Esophagus muscularis mucosa (tissue), 4 donors: ENCODE measurements around the gene SKI. TPM values are rescaled to one million over a fixed set of nuclear protein-coding genes. Genes with fewer than 3 reads are reported as not detected.

ENCODE experiments used
- DNase-seq: peaks from one replicate; pipeline ENCODE4 v3.0.0-alpha.2; 2017; ENCODE audit errors: extremely low spot score
- H3K27ac ChIP-seq, 4 donors: fragments of 200-600 bp; sonication (generic); replicated peaks in 1 of 4; 1 replicate in 3 of 4; 2 replicates in 1 of 4; pipeline ENCODE4 v1.5.1; 2016 to 2019; ENCODE audit warnings: mild to moderate bottlenecking in 1 of 4
- H3K27me3 ChIP-seq, 4 donors: fragments of 200-600 bp; sonication (generic); one replicate each; pipeline versions ENCODE4 v1.5.1 to v1.6.0; 2016 to 2019
- H3K36me3 ChIP-seq, 4 donors: fragments of 200-600 bp; sonication (generic); one replicate each; pipeline ENCODE4 v1.5.1; 2016 to 2019
- H3K4me1 ChIP-seq, 4 donors: fragments of 200-600 bp; sonication (generic); one replicate each; pipeline ENCODE4 v1.5.1; 2016 to 2019
- H3K4me3 ChIP-seq, 4 donors: fragments of 200-600 bp; sonication (generic); 1 replicate in 2 of 4; 2 replicates in 2 of 4; pipeline ENCODE4 v1.5.1; 2016 to 2019; ENCODE audit warnings: mild to moderate bottlenecking in 4 of 4, moderate library complexity in 1 of 4
- H3K9me3 ChIP-seq, 4 donors: fragments of 200-600 bp; sonication (generic); 1 replicate in 3 of 4; 2 replicates in 1 of 4; pipeline ENCODE4 v1.5.1; 2016 to 2019
- CTCF ChIP-seq, 3 experiments: fragments of 200-600 bp in 2 of 3; fragments of 450-650 bp in 1 of 3; sonication (generic) in 2 of 3; IDR thresholded peaks; one replicate each; pipeline ENCODE4 v1.5.1; 2017 to 2019; ENCODE audit warnings: antibody characterized with exemption in 3 of 3, mild to moderate bottlenecking in 2 of 3, moderate library complexity in 1 of 3
- EP300 ChIP-seq: sonication (generic); formaldehyde crosslinking; IDR thresholded peaks from one replicate; pipeline ENCODE4 v1.6.1; 2017; ENCODE audit warnings: antibody characterized with exemption
- POLR2A ChIP-seq: fragments of 450-650 bp; IDR thresholded peaks from one replicate; pipeline ENCODE4 v1.6.1; 2017; ENCODE audit warnings: antibody characterized with exemption, moderate library complexity, mild to moderate bottlenecking, low read depth
- POLR2AphosphoS5 ChIP-seq, 2 donors: sonication (generic); formaldehyde crosslinking; IDR thresholded peaks; one replicate each; pipeline ENCODE4 v1.6.1; 2017; ENCODE audit warnings: antibody characterized with exemption in 2 of 2
- WGBS: methylation state at CpG from one replicate; pipeline ENCODE4 v1.1.5; 2018; 5-methylcytosine and 5-hydroxymethylcytosine counted together
- intact Hi-C: fragments of 100-400 bp; cut with DNase I; formaldehyde crosslinking; loops from one replicate; pipeline ENCODE4 v1.15.1; 2023
- total RNA-seq, 4 donors: library from RNA; depleted of rRNA; stranded (reverse); fragments of >200 nt; gene quantifications; one replicate each; pipeline versions ENCODE4 v1.1.0 to v1.2.1, GENCODE V29; 2016

Gene SKI
- total RNA-seq, 4 donors from 2014 or later: 70.1 to 190 (median 124) TPM

GRCh38 chr1:2303781-2304180 is 75.7 kb downstream of the SKI start:
- WGBS: 81% methylated on average over 9 of the region's 26 CpGs
- H3K4me3 ChIP-seq: no peak overlapping the region
- DNase-seq: no peak
- no peaks in the 10 kb centered on the region for H3K9me3 ChIP-seq
- H3K27me3 ChIP-seq: no peaks in the 10 kb centered on the region
- peak overlapping the region; percentile 56 to 84 (median 74) for H3K27ac ChIP-seq
- peaks cover 47 to 78% (median 69%) of the 10 kb centered on the region in 4 donors for H3K4me1 ChIP-seq
- H3K36me3 ChIP-seq: peaks cover 39 to 62% (median 60%) of the 10 kb centered on the region in 4 donors
- TF ChIP-seq CTCF (IDR thresholded peaks at IDR 0.05) (no peak), EP300 (no peak), POLR2A (no peak), POLR2AphosphoS5 (IDR thresholded peaks at IDR 0.05) (no peak)
- intact Hi-C loops: no loop called here

- peaks cover 42 to 73% (median 64%) of the 10 kb centered on the region in 4 donors for H3K4me1 ChIP-seq
- peak overlapping the region; percentile 56 to 84 (median 74) for H3K27ac ChIP-seq
- no peaks in the 10 kb centered on the region for H3K27me3 ChIP-seq
- intact Hi-C loops: no loop called here
- WGBS: 88% methylated on average over 22 of the region's 22 CpGs
- H3K4me3 ChIP-seq: no peak overlapping the region
- no peak for DNase-seq
- TF ChIP-seq CTCF (IDR thresholded peaks at IDR 0.05): no peak
- TF ChIP-seq EP300: no peak
- no peak for TF ChIP-seq POLR2AphosphoS5 (IDR thresholded peaks at IDR 0.05)
- no peak for TF ChIP-seq POLR2A
- peaks cover 39 to 66% (median 64%) of the 10 kb centered on the region in 4 donors for H3K36me3 ChIP-seq
- no peaks in the 10 kb centered on the region for H3K9me3 ChIP-seq
Measured at GRCh38 chr1:2304282-2304681, 76.2 kb downstream of the SKI start.

DNA sequence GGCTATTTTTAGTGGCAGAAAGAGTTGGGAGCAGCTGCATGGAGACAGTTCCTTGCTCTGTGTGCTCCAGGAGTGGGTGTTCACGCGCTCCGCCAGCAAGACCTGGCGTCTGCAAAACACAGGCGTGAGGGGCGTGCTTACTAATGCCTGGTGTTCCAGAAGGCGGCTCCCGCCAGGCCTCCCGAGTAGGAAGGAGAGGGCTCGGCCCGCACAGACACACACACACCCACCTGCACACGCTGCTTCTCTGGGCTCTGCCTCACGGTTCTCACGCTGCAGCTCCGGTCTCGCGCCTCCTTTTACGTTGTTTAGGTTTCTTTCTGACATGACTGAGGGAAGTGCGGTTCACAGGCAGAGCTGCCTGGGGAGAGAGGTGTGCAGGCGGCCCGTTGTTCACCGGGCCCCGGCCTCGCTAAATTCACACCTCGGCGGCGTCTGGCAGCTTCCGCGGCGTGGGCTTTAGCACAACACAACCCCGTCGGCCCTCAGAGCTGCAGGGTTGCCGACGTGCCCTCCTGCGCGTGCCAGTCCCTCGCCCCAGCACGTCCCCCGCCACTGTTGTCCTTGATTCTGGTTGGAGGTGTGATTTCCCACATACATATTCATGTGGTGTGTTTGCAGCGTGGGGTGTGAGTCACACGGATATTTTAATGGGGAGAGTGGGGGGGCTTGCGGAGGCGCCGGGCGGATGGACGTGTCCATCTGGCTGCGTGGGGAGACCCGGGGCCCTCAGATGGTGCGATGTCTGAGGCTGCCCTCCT is 77.0 kb downstream of the SKI start:
- no peak for DNase-seq
- Histone ChIP-seq H3K27me3 (no peaks in the 10 kb centered on the region), H3K36me3 (peaks cover 39 to 66% (median 64%) of the 10 kb centered on the region in 4 donors), H3K27ac (peak overlapping the region; percentile 56 to 84 (median 74)), H3K9me3 (no peaks in the 10 kb centered on the region), H3K4me1 (peaks cover 35 to 70% (median 60%) of the 10 kb centered on the region in 4 donors), H3K4me3 (no peak overlapping the region)
- 66% methylated on average over 26 of the region's 49 CpGs for WGBS
- intact Hi-C loops: no loop called here
- no peak for TF ChIP-seq EP300
- peak; percentile 7 to 44 for TF ChIP-seq POLR2AphosphoS5 (IDR thresholded peaks at IDR 0.05)
- no peak for TF ChIP-seq POLR2A
- TF ChIP-seq CTCF (IDR thresholded peaks at IDR 0.05): no peak

GRCh38 chr1:2306151-2306978 is 78.2 kb downstream of the SKI start:
- WGBS: 80% methylated on average over 61 of the region's 81 CpGs
- H3K36me3 ChIP-seq: peaks cover 39 to 66% (median 64%) of the 10 kb centered on the region in 4 donors
- H3K4me3 ChIP-seq: no peak overlapping the region
- peak overlapping the region in 3 of 4 donors; percentile 40 to 84 (median 78) for H3K27ac ChIP-seq
- no peak for DNase-seq
- no peaks in the 10 kb centered on the region for H3K9me3 ChIP-seq
- no peaks in the 10 kb centered on the region for H3K27me3 ChIP-seq
- intact Hi-C loops: no loop called here
- H3K4me1 ChIP-seq: peaks cover 34 to 70% (median 60%) of the 10 kb centered on the region in 4 donors
- TF ChIP-seq CTCF (IDR thresholded peaks at IDR 0.05) (no peak), EP300 (no peak), POLR2AphosphoS5 (IDR thresholded peaks at IDR 0.05) (no peak), POLR2A (no peak)
